ENCODE data around the gene TTC21B.
"Not testable (repeated sequence)": the region's sequence is repeated elsewhere in the genome, so short reads cannot be mapped to it uniquely, and the experiment has no call there.

Gene TTC21B

DNA sequence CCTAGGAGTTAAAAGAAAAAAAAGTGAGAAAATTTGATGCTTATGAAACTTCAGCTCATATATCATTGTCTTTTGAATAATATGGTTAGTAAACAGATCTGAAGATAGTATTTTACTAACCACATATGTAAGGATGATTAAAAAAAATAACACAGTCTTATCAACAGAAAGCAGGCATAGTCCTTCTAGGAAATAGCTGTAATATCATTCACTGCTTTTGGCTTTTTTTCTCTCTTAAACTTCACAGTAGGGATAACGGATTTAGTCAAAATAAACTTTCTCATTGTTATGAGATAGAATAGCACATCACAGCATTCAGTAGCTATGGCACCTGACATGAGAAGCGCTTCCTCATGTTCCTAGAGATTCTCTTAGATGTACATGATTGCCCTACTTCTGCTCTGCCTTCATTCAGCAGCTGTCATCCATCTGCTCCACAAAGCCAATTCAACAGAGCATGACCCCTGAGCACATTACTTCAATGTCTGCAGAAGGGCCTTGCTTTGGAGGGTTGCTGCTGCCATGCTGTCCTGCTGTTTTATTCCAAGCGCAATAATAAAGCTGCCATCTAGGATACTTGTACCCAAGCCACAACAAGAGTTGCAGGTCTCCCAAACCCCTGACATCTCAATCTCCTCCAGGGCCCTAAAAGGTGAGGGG, 67.0 kb downstream of the TTC21B start:
- DNase-seq (ENCODE audit: low read depth): no peak

DNA sequence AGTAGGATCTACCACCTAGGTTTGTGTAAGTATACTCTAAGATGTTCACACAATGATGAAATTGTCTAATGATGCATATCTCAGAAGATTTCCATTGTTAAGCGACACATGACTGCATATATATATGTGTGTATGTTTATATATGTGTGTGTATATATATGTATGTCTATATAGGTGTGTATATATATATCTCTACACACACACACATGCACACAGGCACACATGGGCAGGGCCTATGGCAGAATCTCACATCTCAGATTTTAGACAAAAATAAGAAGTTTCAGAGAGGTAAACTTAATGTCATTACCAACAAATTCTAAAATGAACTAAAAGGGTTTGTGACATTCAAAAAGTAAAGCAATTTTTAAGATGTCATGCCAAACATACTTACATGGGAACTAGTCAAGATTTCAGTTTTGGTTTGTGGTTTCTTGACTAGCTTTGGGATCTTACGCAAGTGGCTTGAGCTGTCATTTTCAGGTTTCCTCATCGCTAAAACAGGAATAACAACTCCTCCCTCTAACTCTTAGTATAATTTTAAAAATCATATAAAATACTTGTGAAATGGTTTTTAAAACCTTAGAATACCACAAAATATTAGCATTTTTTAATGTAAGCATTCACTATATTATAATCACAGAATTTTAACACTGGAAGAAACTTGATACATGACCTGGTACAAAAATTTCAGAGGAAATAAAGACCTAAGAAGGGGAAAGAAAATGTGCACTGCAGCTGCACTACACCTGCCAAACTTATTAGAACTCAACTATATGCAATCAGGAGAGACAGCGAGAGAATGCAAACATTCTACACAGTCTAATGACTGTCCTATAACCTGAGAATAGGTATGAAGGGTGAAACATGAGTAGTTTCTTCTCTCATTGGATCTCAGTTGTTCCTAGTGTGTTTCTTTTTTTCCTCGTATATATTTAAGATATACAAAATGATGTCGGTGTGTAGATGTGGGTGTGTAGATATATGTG, 75.7 kb downstream of the TTC21B start:
- no peak for DNase-seq (ENCODE audit: low read depth)

DNA sequence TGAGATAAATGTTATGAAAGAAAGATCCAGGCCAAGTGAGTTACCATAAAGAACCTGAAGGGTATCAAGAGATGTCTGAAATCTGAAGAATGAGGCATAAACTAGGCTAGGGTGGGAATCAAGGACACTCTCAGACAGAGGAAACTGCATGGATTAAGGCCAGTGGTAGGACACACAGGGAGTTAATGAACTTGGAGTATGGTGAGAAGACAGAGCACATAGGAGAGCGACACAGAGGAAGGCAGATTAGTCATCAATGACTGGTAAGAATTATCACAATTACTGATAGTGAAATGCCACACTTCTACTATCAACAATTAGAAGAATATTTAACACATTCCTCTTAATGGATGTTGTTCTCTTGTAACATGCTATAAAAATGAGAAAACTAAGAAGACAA, 76.9 kb downstream of the TTC21B start:
- no peak for DNase-seq (ENCODE audit: low read depth)

DNA sequence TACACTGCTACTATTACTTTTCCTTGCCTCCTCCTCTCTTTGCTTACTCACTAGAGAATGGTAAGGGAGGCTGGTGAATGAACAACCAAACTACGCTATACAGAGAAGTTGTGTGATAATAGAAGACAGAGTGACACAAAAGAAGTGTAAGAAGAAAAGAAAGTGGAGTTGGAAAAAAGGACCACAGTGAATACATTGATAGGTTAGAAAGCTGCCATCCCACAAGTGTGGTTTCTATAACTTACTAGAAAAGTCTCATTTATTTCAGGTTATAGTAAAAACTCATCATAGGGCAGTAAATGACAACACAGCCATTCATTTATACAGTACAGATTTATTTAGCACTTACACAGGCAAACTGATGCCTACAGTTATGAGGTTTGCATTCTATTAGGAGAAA, 77.3 kb downstream of the TTC21B start:
- DNase-seq (ENCODE audit: low read depth): no peak

DNA sequence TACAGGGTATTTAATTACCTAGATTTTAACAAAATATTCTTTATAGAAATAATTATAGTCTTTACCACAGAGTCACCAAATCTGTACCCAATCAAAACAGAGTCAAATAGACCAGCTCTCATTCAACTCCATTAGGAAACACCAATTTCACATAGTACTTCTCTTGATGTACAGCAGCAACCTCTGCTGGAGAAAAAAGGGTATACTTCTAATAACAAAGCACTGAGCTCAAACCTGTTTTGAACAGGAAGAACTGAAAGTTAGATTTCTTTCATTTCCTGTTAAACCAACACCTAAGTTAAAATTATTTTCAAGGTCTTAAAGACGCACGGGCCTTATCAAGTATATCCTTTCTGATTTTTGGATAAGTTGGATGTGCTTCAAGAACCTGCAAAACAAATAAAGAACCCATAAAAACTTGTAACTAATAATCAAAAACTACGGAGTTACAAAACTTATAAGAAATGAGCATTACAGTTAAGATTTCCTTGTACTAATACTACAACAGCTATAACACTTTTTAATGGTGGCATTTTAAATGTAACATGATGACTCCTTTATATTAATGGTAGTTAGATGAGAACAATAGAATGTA, 79.0 kb downstream of the TTC21B start:
- DNase-seq (ENCODE audit: low read depth): no peak

DNA sequence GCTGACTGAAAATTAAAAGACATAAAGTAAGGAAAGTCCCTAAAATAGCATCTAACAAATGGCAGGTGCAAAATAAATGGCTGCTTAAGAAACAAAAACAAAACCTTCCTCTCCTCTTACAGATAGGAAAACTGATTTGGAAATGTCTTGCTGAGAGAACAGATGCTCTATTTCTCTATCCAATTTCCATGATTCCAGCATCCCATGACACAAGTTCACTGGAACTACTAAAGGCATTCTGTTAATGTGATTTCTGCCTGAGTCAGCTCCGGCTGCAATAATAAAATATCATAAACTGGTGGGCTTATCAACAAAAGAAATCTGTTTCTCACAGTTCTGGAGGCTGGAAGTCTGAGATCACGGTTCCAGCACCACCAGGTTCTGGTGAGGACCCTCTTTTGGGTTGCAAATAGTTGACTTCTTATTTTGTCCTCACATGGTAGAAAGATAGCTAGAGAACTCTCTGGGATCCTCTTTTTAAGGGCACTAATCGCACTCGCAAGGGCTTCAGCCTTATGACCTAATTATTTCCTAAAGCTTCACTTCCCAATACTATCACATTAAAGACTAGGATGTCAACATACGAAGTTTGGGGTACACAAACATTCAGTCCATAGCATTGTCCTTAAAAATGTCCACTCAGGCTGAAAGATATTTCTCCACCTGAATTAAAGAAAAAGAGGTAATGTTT, 81.3 kb downstream of the TTC21B start:
- no peak for DNase-seq (ENCODE audit: low read depth)

DNA sequence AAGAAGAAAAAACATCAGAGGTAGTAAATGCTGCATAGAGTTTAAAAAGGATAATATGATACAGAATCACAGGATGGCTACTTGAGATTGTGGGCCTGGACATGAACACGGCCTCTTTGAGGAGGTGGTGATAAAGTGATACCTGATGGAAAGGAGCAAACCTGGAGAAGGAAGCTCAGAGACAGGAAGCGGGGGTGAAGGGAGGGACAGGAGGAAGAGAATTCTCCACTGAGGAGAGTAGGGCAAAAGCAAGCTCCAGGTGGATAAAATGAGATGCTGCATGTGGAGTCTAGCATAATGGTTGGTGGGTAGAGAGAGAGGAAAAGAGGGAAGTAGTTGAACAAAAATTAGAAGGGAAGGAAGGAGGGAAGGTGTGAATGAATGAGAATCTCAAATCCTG, 82.6 kb downstream of the TTC21B start:
- DNase-seq (ENCODE audit: low read depth): no peak

DNA sequence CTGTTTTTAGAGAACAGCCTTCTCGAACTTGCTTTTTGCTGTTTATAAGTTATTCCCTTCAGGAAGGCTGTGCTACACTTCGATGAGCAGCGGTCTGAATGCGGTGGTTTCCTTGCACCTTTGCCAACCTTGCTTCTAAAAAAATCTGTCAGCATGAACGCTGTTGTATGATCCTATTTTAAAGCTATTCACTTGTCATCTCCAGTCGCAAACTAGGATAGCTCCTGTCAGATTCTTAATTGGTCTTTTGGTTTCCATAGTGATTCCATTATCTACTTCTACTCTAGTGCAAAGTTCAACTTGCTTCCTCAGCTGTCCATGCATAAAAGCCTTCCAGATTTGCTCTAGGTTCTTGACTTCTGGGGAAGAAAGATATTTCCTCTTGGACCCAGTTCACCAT, 83.2 kb downstream of the TTC21B start:
- DNase-seq (ENCODE audit: low read depth): no peak

DNA sequence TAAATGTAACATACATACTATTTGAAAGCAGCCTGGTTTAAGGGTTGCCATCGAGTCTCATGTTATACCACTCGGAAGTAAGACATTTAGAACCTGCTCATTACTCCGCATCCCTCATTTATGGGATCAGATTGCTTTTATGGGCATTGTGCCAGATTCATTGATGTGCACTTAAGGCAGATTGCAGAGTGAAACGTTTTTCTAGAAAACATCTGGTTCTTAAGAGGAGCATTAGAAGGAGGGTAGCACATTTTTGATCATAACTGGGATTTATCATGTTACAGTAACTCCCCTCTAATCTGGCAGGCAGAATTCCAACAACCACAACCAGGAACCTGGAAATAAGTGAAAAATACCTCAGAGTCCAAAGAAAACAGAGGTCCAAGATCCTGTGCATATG, 85.4 kb downstream of the TTC21B start:
- DNase-seq (ENCODE audit: low read depth): no peak

DNA sequence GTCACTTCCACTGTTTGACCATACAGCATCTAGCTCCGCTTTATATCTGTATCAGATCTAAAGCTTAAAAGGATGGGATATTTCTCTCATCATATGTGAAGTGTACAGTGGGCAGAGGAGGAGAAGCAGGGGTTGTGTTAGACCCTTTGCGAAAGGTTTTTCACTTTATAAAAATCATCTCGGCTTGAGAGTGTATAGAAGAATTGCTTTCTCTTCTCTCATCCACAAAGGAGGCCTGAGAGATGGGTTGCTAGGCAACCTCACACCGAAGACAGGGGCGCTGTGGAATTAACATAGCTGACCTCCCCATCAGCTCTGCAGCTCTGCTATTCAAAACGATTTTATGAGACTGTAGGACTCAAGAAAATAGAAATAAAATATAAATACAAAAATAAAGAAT, 89.3 kb downstream of the TTC21B start:
- DNase-seq (ENCODE audit: low read depth): no peak

DNA sequence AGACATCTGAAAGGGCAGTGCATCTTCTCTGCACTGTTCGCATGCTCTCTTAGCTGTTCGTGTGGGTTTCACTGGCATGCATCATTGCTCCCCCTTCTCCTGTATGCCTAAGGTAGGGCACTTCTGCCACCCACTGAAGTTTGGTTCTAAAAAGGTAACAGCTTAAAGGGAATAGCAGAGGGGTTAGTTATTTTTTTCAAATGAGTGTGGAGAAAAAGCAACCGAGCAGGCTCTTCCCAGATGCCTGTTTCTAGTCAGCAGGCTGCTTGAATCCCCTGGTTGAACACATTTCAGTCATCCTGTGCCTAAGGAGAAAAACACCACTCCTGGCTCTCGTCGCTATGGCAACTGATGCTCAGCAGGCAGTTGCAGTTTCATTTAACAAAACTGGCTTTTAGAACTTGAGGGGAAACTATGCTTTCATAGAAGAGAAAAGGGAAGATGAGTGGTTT, 89.7 kb downstream of the TTC21B start:
- no peak for DNase-seq (ENCODE audit: low read depth)

DNA sequence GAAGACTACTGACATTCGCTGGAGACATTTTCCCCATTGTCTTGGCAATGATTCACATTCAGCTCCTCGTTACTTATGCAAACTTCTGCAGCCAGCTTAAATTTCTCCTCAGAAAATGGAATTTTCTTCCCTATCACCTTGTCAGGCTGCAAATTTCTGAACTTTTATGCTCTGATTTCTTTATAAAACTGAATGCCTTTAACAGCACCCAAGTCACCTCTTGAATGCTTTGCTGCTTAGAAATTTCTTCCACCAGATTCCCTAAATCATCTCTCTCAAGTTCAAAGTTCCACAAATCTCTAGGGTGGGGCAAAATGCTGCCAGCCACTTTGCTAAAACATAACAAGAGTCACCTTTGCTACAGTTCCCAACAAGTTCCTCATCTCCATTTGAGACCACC, 92.5 kb downstream of the TTC21B start:
- not testable (repeated sequence) for DNase-seq (ENCODE audit: low read depth)

DNA sequence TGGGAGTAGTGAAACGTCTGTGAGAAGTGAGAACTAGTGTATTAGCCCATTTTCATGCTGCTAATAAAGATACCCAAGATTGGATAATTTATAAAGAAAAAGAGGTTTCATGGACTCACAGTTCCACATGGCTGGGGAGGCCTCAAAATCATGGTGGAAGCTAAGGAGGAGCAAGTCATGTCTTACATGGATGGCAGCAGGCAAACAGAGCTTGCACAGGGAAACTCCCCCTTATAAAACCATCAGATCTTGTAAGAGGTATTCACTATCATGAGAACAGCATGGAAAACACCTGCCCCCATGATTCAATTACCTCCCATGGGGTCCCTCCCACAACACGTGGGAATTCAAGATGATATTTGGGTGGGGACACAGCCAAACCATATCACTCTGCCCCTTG, 93.9 kb downstream of the TTC21B start:
- not testable (repeated sequence) for DNase-seq (ENCODE audit: low read depth)

DNA sequence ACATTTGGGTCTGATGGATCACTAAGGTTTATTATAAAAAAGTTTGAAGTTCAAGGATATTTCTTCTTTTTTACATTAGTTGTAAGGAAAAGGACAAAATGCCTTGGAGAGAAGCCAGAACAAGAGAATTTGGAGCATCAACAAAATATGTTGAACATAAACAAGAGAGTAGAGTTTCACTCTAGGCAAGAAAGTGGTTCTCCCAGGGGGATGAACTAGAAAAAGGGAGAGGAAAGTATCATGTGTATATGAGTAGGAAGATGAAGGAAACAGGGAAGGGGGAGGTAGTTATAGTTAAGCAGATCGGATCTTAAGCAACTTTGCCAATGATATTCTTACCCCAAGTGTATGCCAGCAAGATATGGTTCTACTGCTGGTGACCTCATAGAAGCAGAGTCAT, 95.7 kb downstream of the TTC21B start:
- no peak for DNase-seq (ENCODE audit: low read depth)

DNA sequence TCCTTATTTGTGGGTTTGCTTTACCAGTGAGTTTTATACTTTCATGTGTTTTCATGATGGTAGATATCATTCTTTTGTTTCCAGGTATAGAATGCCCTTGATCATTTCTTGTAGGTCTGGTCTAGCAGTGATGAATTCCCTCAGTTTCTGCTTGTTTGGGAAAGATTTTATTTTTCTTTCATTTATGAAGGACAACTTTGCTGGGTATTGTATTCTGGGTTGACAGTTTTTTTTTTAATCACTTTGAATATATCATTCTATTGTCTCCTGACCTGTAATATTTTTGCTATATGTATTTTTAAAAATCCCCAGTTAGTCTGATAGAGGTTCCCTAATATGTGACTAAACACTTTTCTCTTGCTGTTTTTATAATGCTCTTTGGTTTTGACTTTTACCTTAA, 101.2 kb downstream of the TTC21B start:
- no peak for DNase-seq (ENCODE audit: low read depth)

DNA sequence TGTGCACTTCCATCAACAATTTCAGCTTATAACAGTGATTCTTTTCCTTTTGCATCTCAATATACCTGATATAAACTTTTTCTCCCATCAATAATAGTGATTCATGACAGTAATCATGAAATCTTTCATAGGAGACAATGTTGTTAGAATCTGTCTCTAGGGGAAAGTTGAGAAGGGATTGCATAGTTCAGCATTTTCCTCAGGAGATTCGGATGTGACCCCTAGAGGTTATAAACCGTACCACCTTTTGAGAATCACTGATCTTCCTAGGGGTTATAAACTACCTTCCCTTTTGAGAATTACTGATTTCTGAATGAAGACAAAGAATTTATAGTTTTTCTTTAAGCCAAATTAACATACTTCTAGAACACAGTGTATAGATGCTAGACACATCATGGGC, 106.6 kb downstream of the TTC21B start:
- DNase-seq (ENCODE audit: low read depth): no peak

DNA sequence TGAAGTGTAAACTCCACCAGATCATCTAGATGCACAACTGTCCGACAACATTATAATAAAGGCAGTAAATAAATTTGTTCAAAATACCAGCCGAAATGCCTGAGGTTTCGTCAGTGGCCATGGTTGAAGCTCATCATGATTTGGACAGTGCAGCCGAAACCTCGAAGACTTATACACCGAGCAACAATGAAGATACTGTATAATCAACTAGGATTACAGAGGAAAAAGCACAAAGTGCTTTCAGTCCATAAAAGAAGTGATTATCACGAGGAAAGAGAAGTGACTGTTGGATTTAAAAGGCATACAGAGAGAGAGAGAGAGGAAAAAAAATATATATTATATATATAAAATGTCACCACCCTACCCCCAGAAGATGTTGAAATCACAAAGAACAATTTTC, 107.5 kb downstream of the TTC21B start:
- DNase-seq (ENCODE audit: low read depth): no peak

DNA sequence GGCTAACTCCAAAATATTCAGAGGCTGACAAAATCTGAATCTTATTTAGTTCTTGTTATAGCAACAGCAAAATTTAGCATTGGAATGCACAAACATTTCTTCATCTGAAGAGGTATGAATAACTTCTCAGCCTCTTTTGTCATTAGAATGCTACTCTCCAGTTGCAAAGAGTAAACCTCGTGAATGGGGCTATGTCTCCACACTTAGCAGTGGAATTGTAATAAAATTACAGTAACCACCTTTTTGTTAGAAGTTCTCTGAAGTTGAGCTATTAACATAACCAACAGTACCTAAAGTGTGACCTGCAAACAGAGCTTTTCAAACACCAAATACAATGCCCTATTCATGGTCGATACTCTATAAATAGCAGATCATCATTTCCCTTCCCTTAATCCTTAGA, 109.4 kb downstream of the TTC21B start:
- no peak for DNase-seq (ENCODE audit: low read depth)

DNA sequence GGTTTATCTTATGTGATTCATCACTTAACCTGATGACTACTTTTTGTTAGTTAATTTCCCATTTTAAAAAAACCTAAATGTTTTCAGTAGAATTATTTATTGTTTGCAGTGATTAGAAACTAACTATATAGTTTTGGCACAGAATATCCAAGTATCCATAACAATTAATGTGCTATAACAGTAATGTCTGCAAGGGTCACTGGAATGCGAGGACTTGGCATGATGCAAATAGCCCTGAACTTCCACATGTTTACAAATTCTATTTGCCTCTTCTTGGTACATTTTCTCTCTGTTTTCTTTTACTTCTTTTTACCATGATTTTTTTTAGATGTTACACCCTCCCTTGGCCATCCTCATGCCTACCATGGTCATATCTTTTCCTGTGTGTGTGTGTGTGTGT, 110.2 kb downstream of the TTC21B start:
- no peak for DNase-seq (ENCODE audit: low read depth)

DNA sequence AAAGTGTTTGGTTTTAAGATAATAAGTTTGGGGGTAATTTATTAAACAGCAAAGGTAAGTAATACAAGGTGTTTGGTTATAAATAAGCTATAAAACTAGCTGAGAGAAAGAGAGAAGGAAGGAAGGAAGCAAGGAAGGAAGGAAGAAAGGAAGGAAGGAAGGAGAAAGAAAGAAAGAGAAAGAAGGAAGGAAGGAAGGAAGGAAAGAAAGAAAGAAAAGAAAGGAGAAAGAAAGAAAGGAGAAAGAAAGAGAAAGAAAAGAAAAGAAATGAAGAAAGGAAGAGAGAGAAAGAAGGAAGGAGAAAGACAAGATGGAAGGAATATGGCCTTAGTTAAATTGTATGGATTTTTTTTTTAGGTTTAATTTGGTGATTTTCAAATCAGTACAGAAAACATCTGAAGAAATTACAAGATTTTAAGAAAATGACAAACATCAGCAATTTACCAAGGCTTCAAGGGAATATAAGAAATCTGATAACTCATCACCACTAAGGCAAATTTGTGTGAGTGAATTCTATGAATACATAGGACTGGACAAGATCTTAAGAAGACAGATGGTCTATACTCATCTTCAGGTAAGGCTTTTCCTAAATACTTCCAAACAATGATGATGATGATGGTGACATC, 113.1 kb downstream of the TTC21B start:
- DNase-seq (ENCODE audit: low read depth): no peak

DNA sequence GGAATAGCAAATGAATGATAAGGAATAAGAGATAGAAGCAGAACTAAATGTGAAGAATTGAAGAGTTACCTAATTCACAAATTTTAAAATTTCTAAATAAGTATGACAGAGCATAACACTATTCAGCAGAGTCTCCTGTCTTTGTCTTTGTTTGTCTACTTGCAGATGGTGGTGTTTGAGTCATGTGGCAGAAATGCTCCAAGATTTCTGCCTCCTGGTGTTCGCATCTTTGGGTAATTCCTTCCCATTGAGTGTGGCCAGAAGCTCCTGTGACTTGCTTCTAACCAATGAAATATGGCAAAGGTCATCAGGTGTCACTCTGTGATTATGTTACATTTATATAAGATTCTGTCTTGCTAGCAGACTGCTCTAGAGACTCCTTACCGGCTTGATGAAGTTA, 114.0 kb downstream of the TTC21B start:
- DNase-seq (ENCODE audit: low read depth): no peak

DNA sequence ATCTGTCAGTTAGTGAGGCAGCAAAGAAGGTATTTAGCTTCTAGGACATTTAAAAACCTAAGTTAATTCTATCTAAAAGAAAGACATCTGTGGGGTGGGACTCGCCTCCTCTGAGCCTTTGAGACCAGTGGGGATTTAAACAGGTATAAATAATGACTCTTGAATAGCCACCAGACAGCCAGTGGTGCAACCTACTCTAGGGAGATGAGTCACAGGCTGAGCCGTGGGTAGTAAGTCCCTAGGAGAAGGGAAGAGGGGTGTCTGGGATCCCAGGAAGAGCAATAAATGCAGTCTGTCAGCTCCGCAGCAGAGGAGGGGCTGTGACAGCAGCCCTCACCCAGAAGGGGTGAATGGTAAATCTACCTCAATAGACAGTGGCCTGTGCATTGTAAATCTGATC, 116.5 kb downstream of the TTC21B start:
- DNase-seq (ENCODE audit: low read depth): no peak

Data from stimulated activated CD8-positive, alpha-beta memory T cell treated with anti-CD3 and anti-CD28 coated beads, Interleukin-15, amount 100 ng/mL, for 1 hour (primary cell).